Measurements from ENCODE around the gene PAX9.

GRCh38 chr14:36701132-36701531 lies 39.5 kb downstream of the PAX9 start:
- TF ChIP-seq EZH2 (IDR thresholded peaks at IDR 0.05; ENCODE audit: borderline replicate concordance, low read length): no peak
- TF ChIP-seq CTCF (conservative IDR thresholded peaks at IDR 0.05 in 1 of 2, IDR thresholded peaks at IDR 0.05 in 1 of 2; ENCODE audit: extremely low read depth in 1 of 2, insufficient read depth in 1 of 2, low read depth in 1 of 2, low read length in 2 of 2): no peak
